H1 (cell line): Measurements from ENCODE around the gene SPOP.

Source experiments
- CHD1 ChIP-seq: IDR thresholded peaks from 2 replicates; pipeline ENCODE4 v1.6.1; 2012; ENCODE audit warnings: low read depth, low read length, improper control_type of control experiment
- EZH2 ChIP-seq: fragments of 200-600 bp; sonication (generic); IDR thresholded peaks from 2 replicates; pipeline ENCODE4 v1.7.1; 2012; ENCODE audit warnings: low read depth, mild to moderate bottlenecking, moderate library complexity, low read length, inconsistent platforms; ENCODE audit not compliant: severe bottlenecking
- JUND ChIP-seq: IDR thresholded peaks from 2 replicates; pipeline ENCODE4 v1.6.1; 2011; ENCODE audit warnings: mild to moderate bottlenecking, improper control_type of control experiment, low read length
- POLR2A ChIP-seq, 2 experiments: IDR thresholded peaks; 1 replicate in 1 of 2; 2 replicates in 1 of 2; pipeline ENCODE4 v1.6.1; 2011; ENCODE audit warnings: low read depth in 2 of 2, low read length in 2 of 2, mild to moderate bottlenecking in 2 of 2; ENCODE audit errors: control extremely low read depth in 1 of 2
- RFX5 ChIP-seq: IDR thresholded peaks from 2 replicates; pipeline ENCODE4 v1.6.1; 2011; ENCODE audit warnings: low read depth, low read length, improper control_type of control experiment, borderline replicate concordance
- RXRA ChIP-seq: IDR thresholded peaks from 2 replicates; pipeline ENCODE4 v1.6.1; 2011; ENCODE audit warnings: low read depth, mild to moderate bottlenecking, low read length, moderate library complexity; ENCODE audit not compliant: insufficient read depth
- TAF1 ChIP-seq: IDR thresholded peaks from 2 replicates; pipeline ENCODE4 v1.6.1; 2011; ENCODE audit warnings: mild to moderate bottlenecking, low read depth, low read length
- TEAD4 ChIP-seq: IDR thresholded peaks from 2 replicates; pipeline ENCODE4 v1.6.1; 2012; ENCODE audit warnings: low read depth, low read length, inconsistent platforms, mixed read lengths
- TF ChIP-seq, protein P1 (sequence below), 3 experiments: IDR thresholded peaks; 1 replicate in 2 of 3; 2 replicates in 1 of 3; pipeline versions ENCODE4 v1.5.1 to v1.6.1; 2011; ENCODE audit warnings: low read length in 3 of 3, mild to moderate bottlenecking in 3 of 3, inconsistent platforms in 2 of 3, low read depth in 1 of 3, moderate library complexity in 1 of 3; ENCODE audit not compliant: insufficient read depth in 1 of 3; ENCODE audit errors: control extremely low read depth in 1 of 3

DNA sequence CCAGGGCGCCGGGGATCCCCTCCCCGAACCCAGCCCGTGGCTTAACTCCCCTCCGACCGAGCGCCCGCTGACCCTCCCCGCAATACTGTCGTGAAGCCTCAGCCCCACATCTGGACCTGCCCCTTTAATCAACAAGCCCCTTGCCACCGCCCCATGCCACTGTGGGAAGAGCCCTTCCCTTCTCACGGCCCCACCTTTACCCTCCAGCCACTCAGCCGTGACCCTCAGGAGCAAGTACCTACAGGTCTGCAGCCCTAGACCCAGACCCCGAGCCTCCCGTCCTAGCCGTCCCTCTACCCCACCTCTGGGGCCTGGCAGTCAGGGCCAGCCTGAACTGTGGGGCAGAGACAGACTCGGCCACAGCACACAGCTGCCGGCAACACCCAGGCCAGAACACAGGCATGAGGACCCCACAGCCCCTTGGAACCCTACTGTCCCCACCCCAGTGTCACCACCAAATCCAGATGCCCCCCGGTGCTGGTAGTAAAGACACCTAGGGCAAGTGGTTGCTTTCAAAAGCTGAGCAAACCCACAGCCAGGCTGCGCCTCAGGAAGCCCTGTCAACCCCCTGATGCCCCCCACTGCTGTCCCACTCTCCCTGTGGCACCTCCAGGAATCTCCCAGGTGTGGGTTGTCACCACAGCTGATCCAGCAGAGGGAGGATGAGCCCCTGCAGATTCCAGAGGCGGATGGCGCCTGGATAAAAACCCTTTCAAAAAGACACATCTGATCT lies 100.8 kb downstream of the SPOP start:
- TF ChIP-seq, protein P1, sequence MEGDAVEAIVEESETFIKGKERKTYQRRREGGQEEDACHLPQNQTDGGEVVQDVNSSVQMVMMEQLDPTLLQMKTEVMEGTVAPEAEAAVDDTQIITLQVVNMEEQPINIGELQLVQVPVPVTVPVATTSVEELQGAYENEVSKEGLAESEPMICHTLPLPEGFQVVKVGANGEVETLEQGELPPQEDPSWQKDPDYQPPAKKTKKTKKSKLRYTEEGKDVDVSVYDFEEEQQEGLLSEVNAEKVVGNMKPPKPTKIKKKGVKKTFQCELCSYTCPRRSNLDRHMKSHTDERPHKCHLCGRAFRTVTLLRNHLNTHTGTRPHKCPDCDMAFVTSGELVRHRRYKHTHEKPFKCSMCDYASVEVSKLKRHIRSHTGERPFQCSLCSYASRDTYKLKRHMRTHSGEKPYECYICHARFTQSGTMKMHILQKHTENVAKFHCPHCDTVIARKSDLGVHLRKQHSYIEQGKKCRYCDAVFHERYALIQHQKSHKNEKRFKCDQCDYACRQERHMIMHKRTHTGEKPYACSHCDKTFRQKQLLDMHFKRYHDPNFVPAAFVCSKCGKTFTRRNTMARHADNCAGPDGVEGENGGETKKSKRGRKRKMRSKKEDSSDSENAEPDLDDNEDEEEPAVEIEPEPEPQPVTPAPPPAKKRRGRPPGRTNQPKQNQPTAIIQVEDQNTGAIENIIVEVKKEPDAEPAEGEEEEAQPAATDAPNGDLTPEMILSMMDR (IDR thresholded peaks at IDR 0.05; ENCODE audit: control extremely low read depth in 1 of 3, insufficient read depth in 1 of 3, low read depth in 1 of 3, low read length in 3 of 3) = no peak
- TF ChIP-seq CHD1 (no peak), TAF1 (no peak), JUND (no peak), EZH2 (no peak), POLR2A (IDR thresholded peaks at IDR 0.05; ENCODE audit: control extremely low read depth in 1 of 2, low read depth in 2 of 2, low read length in 2 of 2) (no peak), RFX5 (no peak), RXRA (no peak), TEAD4 (no peak)
